Tibial nerve (tissue), 4 donors: ENCODE data around the gene SLC38A11.

Experiments used
- CTCF ChIP-seq, 5 experiments: fragments of 200-600 bp in 3 of 5; fragments of 450-650 bp in 2 of 5; sonication (generic) in 3 of 5; IDR thresholded peaks; one replicate each; pipeline ENCODE4 v1.5.1; 2016 to 2019; ENCODE audit warnings: antibody characterized with exemption in 5 of 5, mild to moderate bottlenecking in 3 of 5, moderate library complexity in 2 of 5
- EP300 ChIP-seq, 2 donors: sonication (generic); formaldehyde crosslinking; IDR thresholded peaks; one replicate each; pipeline ENCODE4 v1.6.1; 2017; ENCODE audit warnings: antibody characterized with exemption in 2 of 2, mild to moderate bottlenecking in 1 of 2

DNA sequence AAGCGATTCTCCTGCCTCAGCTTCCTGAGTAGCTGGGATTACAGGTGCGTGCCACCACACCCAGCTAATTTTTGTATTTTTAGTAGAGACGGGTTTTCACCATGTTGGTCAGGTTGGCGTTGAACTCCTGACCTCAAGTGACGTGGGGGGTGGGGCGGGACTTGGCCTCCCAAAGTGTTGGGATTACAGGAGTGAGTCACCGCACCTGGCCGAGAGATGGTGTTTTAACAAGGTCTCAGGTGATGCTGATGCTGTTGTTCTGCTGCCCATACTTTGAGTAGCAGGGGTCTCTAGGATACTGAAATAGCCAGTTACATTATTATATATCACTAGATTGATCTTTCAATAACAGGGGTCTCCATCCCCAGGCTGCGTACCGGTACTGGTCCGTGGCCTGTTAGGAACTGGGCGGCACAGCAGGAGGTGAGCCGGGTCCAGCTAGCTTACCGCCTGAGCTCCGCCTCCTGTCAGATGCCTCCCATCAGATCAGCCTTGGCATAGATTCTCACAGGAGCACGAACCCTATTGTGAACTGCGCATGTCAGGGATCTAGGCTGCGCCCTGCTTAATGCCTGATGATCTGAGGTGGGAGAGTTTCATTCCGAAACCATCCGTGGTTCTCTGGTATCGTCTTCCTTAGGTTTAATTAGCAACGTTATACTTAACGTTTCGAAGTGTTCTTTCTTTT lies 48.3 kb upstream of the SLC38A11 start:
- TF ChIP-seq CTCF (IDR thresholded peaks at IDR 0.05) (no peak), EP300 (IDR thresholded peaks at IDR 0.05) (no peak)
